GM19438 (cell line): ENCODE measurements around the gene TTC14.
"Not testable (repeated sequence)": the region's sequence is repeated elsewhere in the genome, so short reads cannot be mapped to it uniquely, and the experiment has no call there.

ENCODE experiments used
- ATAC-seq: cut with Tn5 transposase; IDR thresholded peaks from one replicate; pipeline ENCODE4 v1.9.1; 2021; ENCODE audit warnings: low read depth; ENCODE audit not compliant: unreplicated experiment

Gene TTC14, protein sequence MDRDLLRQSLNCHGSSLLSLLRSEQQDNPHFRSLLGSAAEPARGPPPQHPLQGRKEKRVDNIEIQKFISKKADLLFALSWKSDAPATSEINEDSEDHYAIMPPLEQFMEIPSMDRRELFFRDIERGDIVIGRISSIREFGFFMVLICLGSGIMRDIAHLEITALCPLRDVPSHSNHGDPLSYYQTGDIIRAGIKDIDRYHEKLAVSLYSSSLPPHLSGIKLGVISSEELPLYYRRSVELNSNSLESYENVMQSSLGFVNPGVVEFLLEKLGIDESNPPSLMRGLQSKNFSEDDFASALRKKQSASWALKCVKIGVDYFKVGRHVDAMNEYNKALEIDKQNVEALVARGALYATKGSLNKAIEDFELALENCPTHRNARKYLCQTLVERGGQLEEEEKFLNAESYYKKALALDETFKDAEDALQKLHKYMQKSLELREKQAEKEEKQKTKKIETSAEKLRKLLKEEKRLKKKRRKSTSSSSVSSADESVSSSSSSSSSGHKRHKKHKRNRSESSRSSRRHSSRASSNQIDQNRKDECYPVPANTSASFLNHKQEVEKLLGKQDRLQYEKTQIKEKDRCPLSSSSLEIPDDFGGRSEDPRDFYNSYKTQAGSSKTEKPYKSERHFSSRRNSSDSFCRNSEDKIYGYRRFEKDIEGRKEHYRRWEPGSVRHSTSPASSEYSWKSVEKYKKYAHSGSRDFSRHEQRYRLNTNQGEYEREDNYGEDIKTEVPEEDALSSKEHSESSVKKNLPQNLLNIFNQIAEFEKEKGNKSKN

DNA sequence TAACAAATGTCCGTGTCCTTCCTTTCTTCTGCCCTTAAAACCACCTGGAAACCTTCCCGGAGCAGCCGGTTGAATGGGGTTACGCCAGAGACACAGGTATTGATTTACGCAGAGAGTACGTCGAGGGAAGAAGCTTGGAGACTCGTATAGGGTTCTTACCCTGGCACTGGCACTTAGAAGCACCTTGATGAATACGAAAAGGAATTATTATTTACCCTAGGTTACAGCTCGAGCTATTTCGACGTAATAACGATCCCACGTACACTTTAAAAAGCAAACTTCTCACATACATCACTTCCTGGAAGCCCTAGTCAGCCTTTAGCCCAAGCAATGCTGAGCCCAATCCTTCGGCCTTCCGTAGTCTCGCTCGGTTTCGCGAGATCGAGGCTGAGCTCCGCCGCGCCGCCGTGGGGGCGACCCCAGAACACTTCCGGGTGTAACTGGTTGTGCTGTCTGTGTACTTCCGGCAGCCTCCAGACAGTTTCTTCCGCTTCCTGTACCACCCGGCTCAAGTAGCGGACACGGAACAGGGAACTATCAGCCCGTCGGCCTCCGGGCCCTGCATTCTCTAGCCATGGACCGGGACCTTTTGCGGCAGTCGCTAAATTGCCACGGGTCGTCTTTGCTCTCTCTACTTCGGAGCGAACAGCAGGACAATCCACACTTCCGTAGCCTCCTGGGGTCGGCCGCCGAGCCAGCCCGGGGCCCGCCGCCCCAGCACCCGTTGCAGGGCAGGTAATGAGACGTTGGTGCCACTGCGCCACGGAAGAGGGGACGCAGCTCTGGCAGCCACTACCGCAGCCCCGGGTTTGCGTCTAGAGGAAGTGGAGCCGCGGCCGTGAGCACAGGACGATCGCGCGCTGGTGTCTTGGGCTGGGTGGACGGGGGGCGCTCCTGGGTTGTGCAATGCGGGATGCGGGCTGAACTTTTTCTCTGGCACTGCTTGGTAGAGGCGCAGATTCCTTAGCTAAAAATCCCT is at the start of gene TTC14:
Gene TTC14, plus strand, starts transcription at position 476 of the 979 bp plus-strand sequence. Its CDS starts 99 bp downstream, at position 575.
- peak; percentile 94 for ATAC-seq

GRCh38 chr3:180563406-180563805 is 38.6 kb upstream of the TTC14 start:
- ATAC-seq: no peak

GRCh38 chr3:180564676-180565075 is 37.3 kb upstream of the TTC14 start:
- no peak for ATAC-seq

DNA sequence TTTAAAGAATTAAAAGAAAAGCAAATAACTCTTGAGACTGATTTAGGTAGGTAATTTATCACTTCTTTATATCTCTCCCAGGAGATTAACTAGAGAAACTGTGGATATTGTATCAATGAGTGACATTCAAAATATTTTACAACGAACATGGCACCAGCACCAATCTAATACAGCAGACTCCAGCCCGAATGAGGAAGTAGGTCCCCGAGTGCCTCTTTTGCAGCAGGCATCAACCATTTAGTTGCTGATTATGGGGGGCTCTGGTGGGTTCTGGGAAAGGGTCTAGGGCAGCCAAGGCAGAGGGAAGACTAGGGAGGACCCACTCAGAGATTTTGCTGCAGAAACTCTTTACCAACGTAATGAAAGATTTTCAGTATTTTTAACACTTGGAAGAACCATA is 31.7 kb upstream of the TTC14 start:
- no peak for ATAC-seq

DNA sequence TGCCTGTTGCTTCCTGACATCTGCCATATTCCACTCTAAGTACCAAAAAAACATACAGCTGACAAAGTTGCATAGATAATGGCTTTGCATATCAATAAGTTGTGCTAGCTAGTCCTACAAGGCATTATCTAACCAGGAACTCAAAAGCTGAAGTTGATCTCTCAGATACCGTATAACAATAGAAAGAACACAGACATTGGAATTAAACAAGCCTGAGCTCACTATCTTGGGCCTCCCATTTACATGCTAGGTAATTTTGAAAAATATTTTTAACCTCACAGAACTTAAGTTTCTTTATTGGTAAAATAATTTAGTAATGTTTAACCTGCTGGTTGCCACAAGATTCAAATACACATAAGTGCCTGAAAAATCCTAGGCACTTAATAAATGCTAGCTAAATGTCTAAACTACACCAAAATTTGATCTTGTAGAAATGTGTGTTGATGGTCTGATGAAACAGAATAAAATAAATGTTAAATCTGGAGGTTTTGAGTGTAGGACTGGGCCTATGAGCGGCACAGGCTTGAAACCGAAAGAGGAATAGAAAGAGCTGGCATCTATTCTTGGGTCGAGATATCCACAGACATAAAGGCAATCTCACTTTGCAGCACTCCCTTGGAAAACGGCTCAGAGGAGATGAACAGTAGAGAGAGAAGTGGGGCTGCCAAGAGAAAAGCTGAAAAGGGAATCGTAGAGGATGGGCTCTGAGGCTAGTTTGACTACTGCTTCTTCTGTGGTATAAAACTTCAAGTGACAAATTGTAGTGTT is 29.9 kb upstream of the TTC14 start:
- ATAC-seq: peak; percentile 83

DNA sequence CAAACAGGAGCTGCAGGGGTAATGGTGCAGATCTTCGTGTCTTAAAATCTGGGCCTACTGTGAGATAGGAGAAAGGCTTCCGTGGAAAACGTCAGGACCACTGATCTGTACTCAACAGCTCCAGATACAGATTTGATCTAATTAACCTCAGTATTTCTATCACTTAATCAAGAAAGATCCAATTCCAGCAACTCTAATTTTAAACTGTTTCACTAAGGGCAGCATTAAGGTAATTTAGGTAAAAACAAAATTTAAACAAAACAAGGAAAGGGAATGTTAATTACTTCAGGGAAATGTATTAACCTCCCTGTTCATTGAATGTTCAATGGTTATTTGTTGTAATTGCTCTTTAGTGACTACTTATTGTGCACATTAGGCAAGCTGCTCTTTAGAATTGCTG is 26.4 kb upstream of the TTC14 start:
- ATAC-seq: no peak

- ATAC-seq: no peak
Observed at GRCh38 chr3:180580934-180581333, 21.0 kb upstream of the TTC14 start.

DNA sequence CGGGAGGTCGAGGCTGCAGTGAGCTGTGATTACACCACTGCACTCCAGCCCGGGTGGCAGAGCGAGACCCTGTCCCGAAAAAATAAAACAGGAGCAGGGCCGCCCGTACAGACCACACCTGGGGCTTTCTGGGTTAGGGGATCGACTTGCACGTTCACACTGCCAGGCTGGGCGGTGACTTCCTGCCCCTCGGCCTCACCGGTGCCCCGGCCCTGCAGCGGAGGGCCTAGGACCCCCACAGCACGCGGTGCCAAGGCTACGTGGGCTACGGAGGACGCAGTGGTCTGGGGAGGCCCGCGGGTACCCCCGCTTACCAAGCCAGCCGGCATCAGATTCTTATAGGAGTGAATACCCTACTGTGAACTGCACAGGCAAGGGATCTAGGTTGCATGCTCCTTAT is 11.6 kb upstream of the TTC14 start:
- no peak for ATAC-seq

DNA sequence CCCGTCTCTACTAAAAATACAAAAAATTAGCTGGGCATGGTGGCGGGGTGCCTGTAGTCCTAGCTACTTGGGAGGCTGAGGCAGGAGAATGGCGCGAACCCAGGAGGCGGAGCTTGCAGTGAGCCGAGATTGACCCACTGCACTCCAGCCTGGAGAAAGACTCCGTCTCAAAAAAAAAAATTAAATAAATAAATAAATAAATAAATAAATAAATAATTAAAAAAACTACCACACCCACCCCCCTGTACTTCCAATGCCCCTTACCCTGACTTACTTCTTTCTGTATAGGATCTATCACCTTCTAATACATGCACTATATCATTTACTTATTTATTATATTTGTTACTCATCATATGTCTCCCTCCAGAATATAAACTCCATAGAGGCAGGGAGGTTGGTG is 8.3 kb upstream of the TTC14 start:
- not testable (repeated sequence) for ATAC-seq

GRCh38 chr3:180594631-180595558 is 7.1 kb upstream of the TTC14 start:
- ATAC-seq: peak; percentile 85

DNA sequence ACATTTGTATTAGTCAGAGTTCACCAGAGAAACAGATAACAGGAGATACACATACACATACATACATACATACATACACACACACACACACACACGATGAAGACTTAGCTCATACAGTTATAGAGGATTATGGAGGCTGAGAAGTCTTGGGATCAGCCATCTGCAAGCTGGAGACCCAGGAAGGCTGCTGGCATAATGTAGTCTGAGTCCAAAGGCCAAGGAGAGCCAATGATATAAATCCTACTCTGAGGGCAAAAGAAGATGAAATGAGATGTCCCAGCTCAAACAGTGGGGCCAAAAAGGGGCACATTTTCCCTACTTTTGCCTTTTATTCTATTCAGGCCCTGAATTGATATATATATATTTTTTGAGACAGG is 6.4 kb upstream of the TTC14 start:
- ATAC-seq: no peak

GRCh38 chr3:180600473-180600872 is 1.5 kb upstream of the TTC14 start:
- no peak for ATAC-seq

GRCh38 chr3:180611006-180611405 is 9.0 kb downstream of the TTC14 start:
- ATAC-seq: no peak

DNA sequence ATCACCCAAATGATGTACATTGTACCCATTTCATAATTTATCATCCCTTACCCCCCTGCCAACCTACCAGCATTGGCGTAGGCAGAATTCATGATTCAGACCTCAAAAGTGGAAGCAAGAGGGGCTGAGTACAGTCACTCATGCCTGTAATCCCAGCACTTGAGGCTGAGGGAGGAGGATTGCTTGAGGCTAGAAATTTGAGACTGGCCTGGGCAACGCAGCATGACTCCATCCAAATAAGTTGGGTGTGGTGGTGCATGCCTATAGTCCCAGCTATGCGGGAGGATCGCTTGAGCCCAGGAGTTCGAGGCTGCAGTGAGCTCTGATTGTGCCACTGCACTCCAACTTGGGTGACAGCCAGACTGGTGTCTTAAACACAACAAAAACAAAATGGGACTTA is 10.4 kb downstream of the TTC14 start:
- no peak for ATAC-seq

DNA sequence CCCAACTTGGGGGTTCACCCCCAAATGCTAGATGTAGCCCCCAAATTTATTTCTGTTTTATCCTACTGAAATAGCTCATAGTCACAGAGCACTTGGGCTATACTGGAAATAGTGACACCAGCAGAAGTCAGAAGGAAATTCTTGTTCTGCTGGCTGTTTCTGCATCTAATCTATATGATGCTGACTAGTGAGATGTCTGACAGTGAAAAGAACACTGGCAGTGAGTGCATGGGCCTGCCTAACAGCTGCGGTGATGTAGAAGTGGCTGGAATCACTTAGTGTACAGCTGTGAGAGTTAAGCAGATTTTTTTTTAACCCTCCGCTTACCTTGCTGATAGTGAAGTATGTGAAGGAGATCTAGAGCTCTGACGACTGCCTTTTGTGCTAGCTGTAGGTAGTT is 14.0 kb downstream of the TTC14 start:
- ATAC-seq: no peak

DNA sequence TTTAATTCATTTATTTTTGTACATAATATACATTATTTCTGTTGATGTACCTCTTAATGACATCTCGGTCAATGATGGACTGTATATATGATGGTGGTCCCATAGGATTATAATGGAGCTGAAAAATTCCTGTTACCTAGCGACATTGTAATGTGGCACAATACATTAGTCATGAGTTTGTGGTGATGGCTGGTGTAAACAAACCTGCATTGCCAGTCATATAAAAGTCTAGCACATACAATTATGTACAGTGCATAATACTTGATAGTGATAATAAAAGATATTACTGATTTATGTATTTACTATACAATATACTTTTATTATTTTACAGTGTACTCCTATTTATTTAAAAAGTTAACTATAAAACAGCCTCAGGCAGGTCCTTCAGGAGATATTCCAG is 15.1 kb downstream of the TTC14 start:
- no peak for ATAC-seq

GRCh38 chr3:180618563-180618962 is 16.6 kb downstream of the TTC14 start:
- ATAC-seq: not testable (repeated sequence)

DNA sequence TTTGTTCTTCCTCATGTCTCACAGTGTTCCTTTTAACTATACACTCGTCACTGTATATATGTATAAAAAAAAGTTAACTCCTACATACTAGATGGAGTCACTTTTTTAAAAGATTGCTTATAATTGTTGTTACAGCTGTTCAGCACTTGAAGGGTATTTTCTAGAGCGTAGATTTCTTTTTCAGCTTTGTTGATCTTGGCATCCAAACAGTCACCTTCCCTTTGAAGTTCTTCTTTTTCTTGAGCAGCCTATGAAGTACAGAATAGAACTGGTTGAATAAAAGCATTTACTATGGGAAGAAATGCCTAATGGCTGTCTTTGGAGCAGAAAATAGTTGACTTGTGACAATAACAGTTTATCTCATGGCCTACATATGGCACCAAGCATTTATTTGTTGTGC is 17.8 kb downstream of the TTC14 start:
- no peak for ATAC-seq

DNA sequence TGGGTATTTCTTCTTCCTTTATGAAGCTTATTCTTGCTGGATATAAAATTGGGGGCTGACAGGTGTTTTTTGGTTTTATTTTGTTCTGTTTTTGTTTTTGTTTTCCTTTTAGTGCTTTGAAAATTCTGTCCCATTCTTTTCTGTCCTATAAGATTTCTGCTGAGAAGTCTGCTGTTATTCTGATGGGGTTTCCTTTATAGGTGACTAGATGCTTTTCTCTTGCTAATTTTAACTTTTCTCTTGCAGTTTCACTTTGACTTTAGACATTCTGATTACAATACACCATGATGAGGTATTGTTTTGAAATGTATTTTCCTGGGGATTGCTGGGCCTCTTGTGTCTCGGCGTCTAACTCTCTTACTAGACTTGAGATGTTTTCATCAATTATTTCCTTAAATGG is 22.8 kb downstream of the TTC14 start:
- ATAC-seq: peak; percentile 58
